Mucosa of descending colon (tissue), 3 donors: ENCODE results near the gene CELSR2. TPM values are rescaled to one million over a fixed set of nuclear protein-coding genes. Genes with fewer than 3 reads are reported as not detected.

ENCODE experiments used
- ATAC-seq: fragments of 200-7000 bp; cut with Tn5 transposase; one replicate; pipeline ENCODE4 v1.9.1; 2020; ENCODE audit warnings: mild to moderate bottlenecking, moderate library complexity
- DNase-seq, 3 donors: peaks; one replicate each; pipeline ENCODE4 v3.0.0-alpha.2; 2020
- H3K36me3 ChIP-seq: fragments of 200-600 bp; one replicate; pipeline ENCODE4 v1.8.0; 2021; ENCODE audit warnings: low read depth, mild to moderate bottlenecking
- H3K4me1 ChIP-seq: fragments of 200-600 bp; one replicate; pipeline ENCODE4 v1.8.0; 2021; ENCODE audit warnings: low read depth, mild to moderate bottlenecking
- H3K4me3 ChIP-seq: fragments of 200-600 bp; one replicate; pipeline ENCODE4 v1.8.0; 2021; ENCODE audit warnings: mild to moderate bottlenecking
- H3K9me3 ChIP-seq: fragments of 200-600 bp; one replicate; pipeline ENCODE4 v1.8.0; 2021; ENCODE audit warnings: mild to moderate bottlenecking
- intact Hi-C, 2 donors: fragments of 100-400 bp; cut with DNase I in 1 of 2; cut with micrococcal nuclease in 1 of 2; formaldehyde crosslinking; loops; one replicate each; pipeline versions ENCODE4 v1.11.0 to v1.11.1; 2022; cut with DNase I, micrococcal nuclease
- total RNA-seq, 3 donors: library from RNA; stranded (reverse); fragmentation: NEBNext Ultra II Directional in 2 of 3; extraction: Animal tissue kit (Norgen Biotek cat#: 25700) in 2 of 3; gene quantifications; one replicate each; pipeline versions ENCODE4 v1.2.1 to v1.2.4, GENCODE V29; 2021 to 2023
- TF ChIP-seq, protein P1 (sequence below): fragments of 200-600 bp; IDR thresholded peaks from one replicate; pipeline ENCODE4 v1.8.0; 2022; ENCODE audit warnings: antibody characterized with exemption, mild to moderate bottlenecking
- donor health status: DM: no; HTN: no; CAD: no; lungs with moderate emphysema.
- donor health status: DM: no; HTN: no; CAD: no.
- donor health status: DM: no; HTN: yes; CAD: no.

CELSR2 gene
- total RNA-seq, 3 donors from 2014 or later = 2.8 to 14.7 (median 3.2) TPM

DNA sequence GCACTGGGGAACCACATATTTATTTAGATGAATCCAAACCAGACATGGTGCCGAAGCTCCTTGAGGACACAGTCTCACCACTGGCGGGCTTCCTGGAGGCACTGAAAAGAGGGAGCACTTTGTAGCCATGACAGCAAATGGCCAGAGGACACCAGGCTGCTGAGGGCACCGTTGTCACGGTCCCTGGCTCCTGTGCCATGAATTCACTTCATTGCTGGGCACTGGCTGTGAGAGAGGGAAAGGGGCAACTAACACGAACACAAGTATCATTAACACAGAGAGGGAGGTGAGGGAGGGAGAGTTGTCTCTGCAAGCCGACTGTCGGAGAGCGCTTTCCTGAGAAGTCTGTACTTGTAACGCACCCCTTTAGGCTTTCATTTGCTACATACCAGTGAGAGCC is 43.0 kb downstream of the CELSR2 start:
- TF ChIP-seq, protein P1, sequence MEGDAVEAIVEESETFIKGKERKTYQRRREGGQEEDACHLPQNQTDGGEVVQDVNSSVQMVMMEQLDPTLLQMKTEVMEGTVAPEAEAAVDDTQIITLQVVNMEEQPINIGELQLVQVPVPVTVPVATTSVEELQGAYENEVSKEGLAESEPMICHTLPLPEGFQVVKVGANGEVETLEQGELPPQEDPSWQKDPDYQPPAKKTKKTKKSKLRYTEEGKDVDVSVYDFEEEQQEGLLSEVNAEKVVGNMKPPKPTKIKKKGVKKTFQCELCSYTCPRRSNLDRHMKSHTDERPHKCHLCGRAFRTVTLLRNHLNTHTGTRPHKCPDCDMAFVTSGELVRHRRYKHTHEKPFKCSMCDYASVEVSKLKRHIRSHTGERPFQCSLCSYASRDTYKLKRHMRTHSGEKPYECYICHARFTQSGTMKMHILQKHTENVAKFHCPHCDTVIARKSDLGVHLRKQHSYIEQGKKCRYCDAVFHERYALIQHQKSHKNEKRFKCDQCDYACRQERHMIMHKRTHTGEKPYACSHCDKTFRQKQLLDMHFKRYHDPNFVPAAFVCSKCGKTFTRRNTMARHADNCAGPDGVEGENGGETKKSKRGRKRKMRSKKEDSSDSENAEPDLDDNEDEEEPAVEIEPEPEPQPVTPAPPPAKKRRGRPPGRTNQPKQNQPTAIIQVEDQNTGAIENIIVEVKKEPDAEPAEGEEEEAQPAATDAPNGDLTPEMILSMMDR = no peak
- no peak for DNase-seq
- intact Hi-C loops = no loop called here

DNA sequence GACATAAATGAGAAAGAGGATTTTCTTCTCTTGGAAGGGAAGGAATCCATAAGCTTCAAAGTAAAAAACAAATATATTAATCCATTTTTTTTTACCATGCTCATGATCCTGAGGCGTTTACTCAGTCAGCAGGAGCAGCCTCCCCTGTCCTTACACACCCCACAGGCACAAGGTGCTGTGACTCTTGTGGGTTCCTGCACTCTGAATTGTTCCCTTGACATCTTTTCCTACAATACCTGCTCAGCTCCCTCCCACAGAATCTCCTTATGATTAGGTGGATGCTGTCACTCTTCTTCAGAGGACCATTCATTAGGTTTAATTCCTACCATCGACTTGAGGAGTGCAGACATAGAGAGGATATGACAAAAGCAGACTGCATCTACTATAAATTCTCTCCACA is 43.7 kb downstream of the CELSR2 start:
- Histone ChIP-seq H3K4me1 (no peaks in the 10 kb centered on the region), H3K4me3 (no peak overlapping the region), H3K36me3 (no peaks in the 10 kb centered on the region), H3K9me3 (no peaks in the 10 kb centered on the region)
- DNase-seq = no peak
- TF ChIP-seq, protein P1 = no peak
- ATAC-seq = no peak
- intact Hi-C loops = no loop called here

More for the DNA sequence above, 43.0 kb downstream of the CELSR2 start:
- no peak for ATAC-seq
- Histone ChIP-seq H3K4me3 (no peak overlapping the region), H3K4me1 (no peaks in the 10 kb centered on the region), H3K36me3 (no peaks in the 10 kb centered on the region), H3K9me3 (no peaks in the 10 kb centered on the region)

DNA sequence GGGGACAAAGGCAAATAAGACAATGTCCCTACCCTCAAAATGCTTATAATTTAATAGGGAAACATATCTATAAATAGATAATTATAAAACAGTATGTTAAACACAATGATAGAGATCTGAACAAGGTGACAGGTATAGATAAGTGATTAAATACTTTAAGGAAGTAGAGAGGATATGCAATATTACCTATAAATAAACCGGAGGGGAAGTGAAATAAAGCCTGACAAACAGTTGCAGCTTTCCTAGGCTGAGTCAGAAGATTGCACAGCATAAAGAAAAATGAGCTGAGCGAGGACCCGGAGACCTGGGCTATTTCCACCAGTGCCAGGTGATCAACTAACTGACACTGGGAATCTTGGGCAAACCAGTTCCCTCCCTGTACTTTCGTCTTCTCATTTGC is 45.1 kb downstream of the CELSR2 start:
- no peaks in the 10 kb centered on the region for H3K36me3 ChIP-seq
- H3K4me3 ChIP-seq = no peak overlapping the region
- intact Hi-C loops = no loop called here
- no peaks in the 10 kb centered on the region for H3K4me1 ChIP-seq
- no peaks in the 10 kb centered on the region for H3K9me3 ChIP-seq
- DNase-seq (no peak), ATAC-seq (no peak)
- TF ChIP-seq, protein P1 = no peak

DNA sequence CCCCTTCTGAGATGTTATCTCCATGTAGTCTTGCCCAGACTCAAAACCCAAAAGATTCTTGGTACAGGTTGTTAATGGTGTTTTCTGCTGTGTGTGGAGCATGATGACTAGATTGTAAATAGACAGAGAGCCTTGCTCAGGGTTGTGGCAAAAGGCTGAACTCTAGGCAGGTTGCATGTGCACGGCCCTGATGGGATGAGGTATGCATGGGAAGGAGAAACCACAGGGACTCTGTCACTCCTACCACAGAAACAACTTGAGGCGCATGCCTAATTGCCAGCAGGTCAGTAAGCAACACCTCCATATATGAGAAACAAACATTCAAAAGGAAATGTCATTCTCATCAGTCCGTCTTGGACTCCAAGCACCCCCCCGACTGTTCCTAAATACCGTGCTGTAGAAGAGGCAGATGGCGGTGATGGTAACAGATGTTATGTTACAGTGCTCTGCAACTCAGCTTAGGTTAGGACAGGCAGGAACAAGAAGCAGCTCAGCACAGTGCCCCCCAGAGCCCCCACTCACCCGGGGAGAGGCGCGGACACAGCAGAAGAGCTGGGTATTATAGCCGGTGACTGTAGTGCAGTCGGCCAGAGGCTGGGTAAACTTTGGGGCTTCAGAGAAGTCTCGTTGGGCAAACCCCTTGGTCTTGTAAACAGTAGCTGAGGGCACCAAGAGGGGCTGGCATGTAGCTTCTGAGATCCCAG is 46.5 kb downstream of the CELSR2 start:
- Histone ChIP-seq H3K36me3 (no peaks in the 10 kb centered on the region), H3K4me3 (no peak overlapping the region), H3K9me3 (no peaks in the 10 kb centered on the region), H3K4me1 (no peaks in the 10 kb centered on the region)
- TF ChIP-seq, protein P1 = no peak
- intact Hi-C loops = no loop called here
- DNase-seq = no peak
- no peak for ATAC-seq

DNA sequence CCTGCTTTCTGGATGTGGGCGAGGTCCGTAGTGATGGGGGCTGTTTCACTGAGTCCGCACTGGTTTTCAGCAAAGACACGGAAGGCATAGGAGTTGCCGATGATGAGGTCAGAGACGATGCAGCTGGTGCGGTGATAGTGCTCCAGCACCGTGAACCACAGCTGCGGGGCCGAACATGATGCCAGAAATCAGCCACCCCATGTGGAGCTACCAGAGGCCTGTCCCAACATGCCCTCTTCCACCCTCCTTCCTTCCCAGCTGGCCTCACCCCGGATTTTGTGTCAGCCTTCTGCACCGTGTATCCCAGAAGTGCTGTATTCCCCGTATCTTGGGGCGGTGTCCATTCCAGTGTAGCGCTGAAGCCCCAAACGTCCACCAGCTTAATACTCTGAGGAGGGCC is 47.4 kb downstream of the CELSR2 start:
- intact Hi-C loops = no loop called here
- TF ChIP-seq, protein P1 = no peak
- no peak for ATAC-seq

More for the DNA sequence above, 47.4 kb downstream of the CELSR2 start:
- H3K4me1 ChIP-seq = no peaks in the 10 kb centered on the region
- H3K9me3 ChIP-seq = no peaks in the 10 kb centered on the region
- no peaks in the 10 kb centered on the region for H3K36me3 ChIP-seq
- H3K4me3 ChIP-seq = no peak overlapping the region
- no peak for DNase-seq
